Endothelial cell of umbilical vein (primary cell): ENCODE results near the gene PCDHA5.
"Not testable (repeated sequence)": the region's sequence is repeated elsewhere in the genome, so short reads cannot be mapped to it uniquely, and the experiment has no call there.

Source experiments
- CTCF ChIP-seq, 2 donors: IDR thresholded peaks; 1 replicate in 1 of 2; 2 replicates in 1 of 2; pipeline ENCODE4 v1.5.1; 2011; ENCODE audit warnings: low read length in 2 of 2, mild to moderate bottlenecking in 2 of 2, moderate library complexity in 2 of 2, control low read depth in 1 of 2, inconsistent platforms in 1 of 2, low read depth in 1 of 2; ENCODE audit not compliant: insufficient read depth in 1 of 2; ENCODE audit errors: extremely low read depth in 1 of 2
- EZH2 ChIP-seq: IDR thresholded peaks from 2 replicates; pipeline ENCODE4 v1.6.1; 2012; ENCODE audit warnings: borderline replicate concordance, low read depth, mild to moderate bottlenecking, moderate library complexity, low read length, inconsistent platforms; ENCODE audit not compliant: severe bottlenecking
- GATA2 ChIP-seq: IDR thresholded peaks from 2 replicates; pipeline ENCODE4 v1.7.0; 2011; ENCODE audit warnings: low read depth, mild to moderate bottlenecking, moderate library complexity, mixed read lengths, low read length; ENCODE audit not compliant: insufficient read length, insufficient read depth
- MYC ChIP-seq: IDR thresholded peaks from one replicate; pipeline ENCODE4 v1.6.1; 2011; ENCODE audit warnings: mild to moderate bottlenecking, low read depth, low read length
- POLR2A ChIP-seq: IDR thresholded peaks from 2 replicates; pipeline ENCODE4 v1.6.1; 2012; ENCODE audit warnings: low read depth, mild to moderate bottlenecking, control low read depth, low read length
- POLR2AphosphoS5 ChIP-seq: IDR thresholded peaks from 2 replicates; pipeline ENCODE4 v1.6.1; 2012; ENCODE audit warnings: low read depth, mild to moderate bottlenecking, control low read depth, low read length, moderate library complexity; ENCODE audit not compliant: insufficient read depth

- not testable (repeated sequence) for TF ChIP-seq POLR2AphosphoS5; MYC; CTCF (IDR thresholded peaks at IDR 0.05; ENCODE audit: extremely low read depth in 1 of 2, insufficient read depth in 1 of 2, low read depth in 1 of 2, low read length in 2 of 2); POLR2A; GATA2; EZH2
These were observed 13.1 kb downstream of the PCDHA5 start for GRCh38 chr5:140834439-140835008.
